GM23338 (cell line): ENCODE measurements around the gene ENTPD8. TPM values are rescaled to one million over a fixed set of nuclear protein-coding genes. Genes with fewer than 3 reads are reported as not detected.

Experiments used
- ATAC-seq: fragments of 200-7000 bp; cut with Tn5 transposase; 3 replicates; pipeline ENCODE4 v1.9.1; 2020
- DNase-seq: peaks from one replicate; pipeline ENCODE4 v3.0.0-alpha.2; 2015; ENCODE audit warnings: low spot score
- H2AFZ ChIP-seq: fragments of 200-600 bp; sonication (generic); 2 replicates; pipeline ENCODE4 v1.8.0; 2016; ENCODE audit warnings: antibody characterized with exemption, mild to moderate bottlenecking, moderate library complexity
- H3F3A ChIP-seq: fragments of 200-600 bp; sonication (generic); replicated peaks from 2 replicates; pipeline ENCODE4 v1.8.0; 2017; ENCODE audit warnings: antibody characterized with exemption, mixed run types, low read depth
- H3K27ac ChIP-seq: fragments of 200-600 bp; sonication (generic); 2 replicates; pipeline ENCODE4 v1.6.1; 2016; ENCODE audit warnings: low read depth
- H3K27me3 ChIP-seq: fragments of 200-600 bp; sonication (generic); 2 replicates; pipeline ENCODE4 v1.8.0; 2016; ENCODE audit warnings: mild to moderate bottlenecking, mixed run types, moderate library complexity; ENCODE audit not compliant: insufficient read depth
- H3K36me3 ChIP-seq: fragments of 200-600 bp; sonication (generic); 2 replicates; pipeline ENCODE4 v1.8.0; 2016; ENCODE audit warnings: mild to moderate bottlenecking; ENCODE audit not compliant: insufficient read depth
- H3K4me1 ChIP-seq: fragments of 200-600 bp; sonication (generic); 2 replicates; pipeline ENCODE4 v1.8.0; 2016; ENCODE audit warnings: mild to moderate bottlenecking, moderate library complexity; ENCODE audit not compliant: insufficient read depth
- H3K4me2 ChIP-seq: fragments of 200-600 bp; sonication (generic); 2 replicates; pipeline ENCODE4 v1.7.1; 2017; ENCODE audit warnings: mixed run types
- H3K4me3 ChIP-seq: fragments of 200-600 bp; sonication (generic); 2 replicates; pipeline ENCODE4 v1.6.1; 2016; ENCODE audit warnings: mixed run types
- H3K79me2 ChIP-seq: fragments of 200-600 bp; sonication (generic); replicated peaks from 2 replicates; pipeline ENCODE4 v1.8.0; 2017; ENCODE audit warnings: mild to moderate bottlenecking; ENCODE audit not compliant: insufficient read depth
- H3K9me2 ChIP-seq: fragments of 200-600 bp; sonication (generic); 2 replicates; pipeline ENCODE4 v1.8.0; 2017; ENCODE audit not compliant: insufficient read depth
- H4K20me1 ChIP-seq: fragments of 200-600 bp; sonication (generic); replicated peaks from 2 replicates; pipeline ENCODE4 v1.8.0; 2017; ENCODE audit warnings: mild to moderate bottlenecking; ENCODE audit not compliant: insufficient read depth
- H3K27ac Mint-ChIP-seq: 2 replicates; pipeline ENCODE4 v1.8.0; 2020; ENCODE audit warnings: inconsistent platforms, mild to moderate bottlenecking, moderate library complexity, mixed read lengths
- H3K27me3 Mint-ChIP-seq: 3 replicates; pipeline ENCODE4 v1.8.0; 2022; ENCODE audit warnings: low read depth, mild to moderate bottlenecking, moderate library complexity, mixed read lengths, inconsistent platforms; ENCODE audit not compliant: insufficient read depth, poor library complexity
- H3K36me3 Mint-ChIP-seq: 3 replicates; pipeline ENCODE4 v1.8.0; 2021; ENCODE audit warnings: low read depth, mild to moderate bottlenecking, inconsistent platforms, moderate library complexity, mixed read lengths
- H3K4me1 Mint-ChIP-seq: 3 replicates; pipeline ENCODE4 v1.8.0; 2020; ENCODE audit warnings: mild to moderate bottlenecking, inconsistent platforms, mixed read lengths
- H3K4me3 Mint-ChIP-seq: 3 replicates; pipeline ENCODE4 v1.8.0; 2021; ENCODE audit warnings: moderate library complexity, mild to moderate bottlenecking, inconsistent platforms, mixed read lengths
- H3K9me3 Mint-ChIP-seq: 3 replicates; pipeline ENCODE4 v1.8.0; 2020; ENCODE audit warnings: moderate library complexity, mild to moderate bottlenecking, inconsistent platforms, mixed read lengths
- CREB1 ChIP-seq: fragments of 250-450 bp; sonication (Bioruptor Pico); IDR thresholded peaks from 2 replicates; pipeline ENCODE4 v1.5.0; 2020; ENCODE audit warnings: low read depth, mild to moderate bottlenecking, moderate library complexity
- CTCF ChIP-seq, 2 experiments: fragments of 200-600 bp in 1 of 2; sonication (generic) in 1 of 2; conservative IDR thresholded peaks; 2 replicates each; pipeline versions ENCODE4 v1.5.1 to v1.6.1; 2016 to 2017; ENCODE audit warnings: antibody characterized with exemption in 2 of 2, low read depth in 2 of 2, mild to moderate bottlenecking in 2 of 2, moderate library complexity in 1 of 2
- ETS1 ChIP-seq: IDR thresholded peaks from 2 replicates; pipeline ENCODE4 v1.6.1; 2016; ENCODE audit warnings: antibody characterized with exemption
- EZH2 ChIP-seq: fragments of 200-600 bp; sonication (generic); IDR thresholded peaks from one replicate; pipeline ENCODE4 v1.8.0; 2017; ENCODE audit warnings: antibody characterized with exemption, mild to moderate bottlenecking, low read depth; ENCODE audit not compliant: unreplicated experiment
- EZH2phosphoT487 ChIP-seq: fragments of 200-600 bp; sonication (generic); IDR thresholded peaks from one replicate; pipeline ENCODE4 v1.8.1; 2018; ENCODE audit warnings: antibody characterized with exemption; ENCODE audit not compliant: unreplicated experiment
- JUNB ChIP-seq: IDR thresholded peaks from one replicate; pipeline ENCODE4 v1.6.1; 2016; ENCODE audit warnings: antibody characterized with exemption; ENCODE audit not compliant: unreplicated experiment
- NANOG ChIP-seq: IDR thresholded peaks from 2 replicates; pipeline ENCODE4 v1.6.1; 2016; ENCODE audit warnings: antibody characterized with exemption, borderline replicate concordance
- POLR2AphosphoS5 ChIP-seq: IDR thresholded peaks from 2 replicates; pipeline ENCODE4 v1.6.1; 2016; ENCODE audit warnings: antibody characterized with exemption, low read depth
- REST ChIP-seq: IDR thresholded peaks from one replicate; pipeline ENCODE4 v1.6.1; 2018; ENCODE audit warnings: antibody characterized with exemption; ENCODE audit not compliant: unreplicated experiment
- STAT1 ChIP-seq: IDR thresholded peaks from one replicate; pipeline ENCODE4 v1.6.1; 2016; ENCODE audit warnings: antibody characterized with exemption; ENCODE audit not compliant: unreplicated experiment
- ZNF114 ChIP-seq: fragments of 250-450 bp; sonication (Bioruptor Pico); IDR thresholded peaks from 2 replicates; pipeline ENCODE4 v1.5.0; 2020; ENCODE audit warnings: mild to moderate bottlenecking, moderate library complexity
- ZNF331 ChIP-seq: fragments of 250-450 bp; sonication (Bioruptor Pico); IDR thresholded peaks from 2 replicates; pipeline ENCODE4 v1.5.0; 2020; ENCODE audit warnings: low read depth, mild to moderate bottlenecking, moderate library complexity
- ZNF462 ChIP-seq: fragments of 250-450 bp; sonication (Bioruptor Pico); IDR thresholded peaks from 2 replicates; pipeline ENCODE4 v1.5.0; 2020; ENCODE audit warnings: mild to moderate bottlenecking, moderate library complexity
- polyA plus RNA-seq: library from polyadenylated mRNA; unstranded; fragments of >200 nt; fragmentation: Nextera tagmentation; extraction: Ambion mirVana; gene quantifications from 2 replicates; pipeline ENCODE4 v1.2.1, GENCODE V29; 2016
- total RNA-seq: library from RNA; depleted of rRNA; stranded (reverse); fragments of >200 nt; shearing (Covaris generic); gene quantifications from 2 replicates; pipeline ENCODE4 v1.2.3, GENCODE V29; 2014

The ENTPD8 gene
- total and polyA plus RNA-seq, 2 experiments from 2014 or later: 0.42 to 0.89 TPM

- no peaks in the 10 kb centered on the region for H4K20me1 ChIP-seq
- H3K4me2 ChIP-seq: no peak overlapping the region
- no peaks in the 10 kb centered on the region for H3K36me3 ChIP-seq
- H3K79me2 ChIP-seq: no peaks in the 10 kb centered on the region
- peak; percentile 40 for DNase-seq
- no peaks in the 10 kb centered on the region for H3F3A ChIP-seq
- no peaks in the 10 kb centered on the region for H3K27me3 ChIP-seq
- H2AFZ ChIP-seq: no peak overlapping the region
- no peak overlapping the region for H3K27ac ChIP-seq
- Mint-ChIP-seq H3K4me1 (peaks cover 5% of the 10 kb centered on the region; the same call in 2 of the 3 replicates), H3K36me3 (no peaks in the 10 kb centered on the region), H3K27me3 (peaks cover 2% of the 10 kb centered on the region), H3K4me3 (no peak overlapping the region), H3K9me3 (peaks cover 6% of the 10 kb centered on the region), H3K27ac (no peak overlapping the region)
- H3K4me1 ChIP-seq: no peaks in the 10 kb centered on the region
- H3K9me2 ChIP-seq: no peaks in the 10 kb centered on the region
- peak; percentile 24; the same call in 2 of the 3 replicates for ATAC-seq
- H3K4me3 ChIP-seq: no peak overlapping the region
- TF ChIP-seq JUNB (no peak), NANOG (no peak), CREB1 (CRISPR knock-in tag) (no peak), ZNF462 (CRISPR knock-in tag) (no peak), REST (no peak), ZNF114 (CRISPR knock-in tag) (no peak), POLR2AphosphoS5 (no peak), CTCF (conservative IDR thresholded peaks at IDR 0.05; ENCODE audit: low read depth in 2 of 2) (no peak), EZH2phosphoT487 (no peak), EZH2 (no peak), ETS1 (no peak), ZNF331 (no peak), STAT1 (no peak)
Measured at GRCh38 chr9:137479892-137480685, 38.9 kb upstream of the ENTPD8 start.
